ENCODE data around the gene TENM4.

DNA sequence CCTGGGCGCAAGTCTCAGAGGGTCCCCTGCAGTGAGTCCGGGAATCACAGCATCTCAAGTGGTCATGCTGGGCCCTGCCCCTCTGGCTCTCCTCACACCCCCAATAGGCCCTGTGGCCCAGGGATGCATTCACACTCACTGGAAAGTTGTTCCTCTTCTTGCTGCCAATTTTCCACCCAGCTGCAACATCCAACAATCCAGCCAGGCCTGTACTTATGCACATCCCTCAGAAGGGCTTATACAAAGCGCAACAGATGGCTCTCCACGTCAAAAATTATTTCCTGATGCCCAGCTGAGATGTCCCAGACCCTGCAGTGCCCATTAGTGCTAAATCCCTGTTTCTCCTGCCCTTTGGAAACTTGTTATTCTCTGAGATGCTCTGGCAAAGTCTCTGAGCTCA is 458.4 kb downstream of the TENM4 start:
- TF ChIP-seq, protein P1, sequence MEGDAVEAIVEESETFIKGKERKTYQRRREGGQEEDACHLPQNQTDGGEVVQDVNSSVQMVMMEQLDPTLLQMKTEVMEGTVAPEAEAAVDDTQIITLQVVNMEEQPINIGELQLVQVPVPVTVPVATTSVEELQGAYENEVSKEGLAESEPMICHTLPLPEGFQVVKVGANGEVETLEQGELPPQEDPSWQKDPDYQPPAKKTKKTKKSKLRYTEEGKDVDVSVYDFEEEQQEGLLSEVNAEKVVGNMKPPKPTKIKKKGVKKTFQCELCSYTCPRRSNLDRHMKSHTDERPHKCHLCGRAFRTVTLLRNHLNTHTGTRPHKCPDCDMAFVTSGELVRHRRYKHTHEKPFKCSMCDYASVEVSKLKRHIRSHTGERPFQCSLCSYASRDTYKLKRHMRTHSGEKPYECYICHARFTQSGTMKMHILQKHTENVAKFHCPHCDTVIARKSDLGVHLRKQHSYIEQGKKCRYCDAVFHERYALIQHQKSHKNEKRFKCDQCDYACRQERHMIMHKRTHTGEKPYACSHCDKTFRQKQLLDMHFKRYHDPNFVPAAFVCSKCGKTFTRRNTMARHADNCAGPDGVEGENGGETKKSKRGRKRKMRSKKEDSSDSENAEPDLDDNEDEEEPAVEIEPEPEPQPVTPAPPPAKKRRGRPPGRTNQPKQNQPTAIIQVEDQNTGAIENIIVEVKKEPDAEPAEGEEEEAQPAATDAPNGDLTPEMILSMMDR (IDR thresholded peaks at IDR 0.05) = no peak
- no peak for TF ChIP-seq POLR2A (IDR thresholded peaks at IDR 0.05)
